ENCODE measurements around the gene MARK4.

The MARK4 gene

GRCh38 chr19:45302416-45302815 is 51.3 kb downstream of the MARK4 start:
- DNase-seq (ENCODE audit: low read depth): no peak
- no peak for TF ChIP-seq CTCF (conservative IDR thresholded peaks at IDR 0.05; ENCODE audit: control insufficient read depth, insufficient read depth, low read depth, low read length)
- no peak overlapping the region for H3K4me3 ChIP-seq (ENCODE audit: control insufficient read depth, low read depth, low read length)

- no peak for TF ChIP-seq CTCF (conservative IDR thresholded peaks at IDR 0.05; ENCODE audit: control insufficient read depth, insufficient read depth, low read depth, low read length)
- H3K4me3 ChIP-seq (ENCODE audit: control insufficient read depth, low read depth, low read length): no peak overlapping the region
- no peak for DNase-seq (ENCODE audit: low read depth)
Measured at GRCh38 chr19:45303269-45304060, 52.4 kb downstream of the MARK4 start.

GRCh38 chr19:45304141-45304926 is 53.3 kb downstream of the MARK4 start:
- no peak for TF ChIP-seq CTCF (conservative IDR thresholded peaks at IDR 0.05; ENCODE audit: control insufficient read depth, insufficient read depth, low read depth, low read length)

GRCh38 chr19:45305007-45305406 is 53.9 kb downstream of the MARK4 start:
- DNase-seq (ENCODE audit: low read depth): no peak
- TF ChIP-seq CTCF (conservative IDR thresholded peaks at IDR 0.05; ENCODE audit: control insufficient read depth, insufficient read depth, low read depth, low read length): no peak
- H3K4me3 ChIP-seq (ENCODE audit: control insufficient read depth, low read depth, low read length): no peak overlapping the region

More at GRCh38 chr19:45304141-45304926, 53.3 kb downstream of the MARK4 start:
- no peak for DNase-seq (ENCODE audit: low read depth)
- H3K4me3 ChIP-seq (ENCODE audit: control insufficient read depth, low read depth, low read length): no peak overlapping the region

GRCh38 chr19:45305421-45305820 is 54.4 kb downstream of the MARK4 start:
- DNase-seq (ENCODE audit: low read depth): peak; percentile 45
- no peak overlapping the region for H3K4me3 ChIP-seq (ENCODE audit: control insufficient read depth, low read depth, low read length)
- TF ChIP-seq CTCF (conservative IDR thresholded peaks at IDR 0.05; ENCODE audit: control insufficient read depth, insufficient read depth, low read depth, low read length): no peak

GRCh38 chr19:45306040-45306439 is 55.0 kb downstream of the MARK4 start:
- no peak overlapping the region for H3K4me3 ChIP-seq (ENCODE audit: control insufficient read depth, low read depth, low read length)
- peak; percentile 19 for DNase-seq (ENCODE audit: low read depth)
- no peak for TF ChIP-seq CTCF (conservative IDR thresholded peaks at IDR 0.05; ENCODE audit: control insufficient read depth, insufficient read depth, low read depth, low read length)
